ENCODE data around the gene CADM1.

DNA sequence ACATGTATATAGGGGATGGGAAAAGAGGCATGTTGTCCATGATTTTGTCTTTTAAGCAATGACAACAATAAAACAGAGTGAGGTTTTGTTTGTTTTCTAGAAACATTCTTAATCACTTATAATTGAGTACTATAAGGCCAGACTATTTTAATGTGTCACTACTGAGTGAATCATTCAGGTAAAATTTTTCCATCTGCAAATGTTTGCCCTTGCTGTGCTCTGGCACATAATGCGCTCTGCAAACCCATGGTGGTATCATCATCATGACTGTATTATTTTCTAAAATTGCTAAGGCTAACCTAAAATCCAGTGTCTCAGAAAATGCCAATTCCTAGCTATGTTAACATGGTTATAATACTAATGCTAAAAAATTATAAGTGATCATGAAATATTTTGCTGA is 261.2 kb downstream of the CADM1 start:
- TF ChIP-seq, protein P1, sequence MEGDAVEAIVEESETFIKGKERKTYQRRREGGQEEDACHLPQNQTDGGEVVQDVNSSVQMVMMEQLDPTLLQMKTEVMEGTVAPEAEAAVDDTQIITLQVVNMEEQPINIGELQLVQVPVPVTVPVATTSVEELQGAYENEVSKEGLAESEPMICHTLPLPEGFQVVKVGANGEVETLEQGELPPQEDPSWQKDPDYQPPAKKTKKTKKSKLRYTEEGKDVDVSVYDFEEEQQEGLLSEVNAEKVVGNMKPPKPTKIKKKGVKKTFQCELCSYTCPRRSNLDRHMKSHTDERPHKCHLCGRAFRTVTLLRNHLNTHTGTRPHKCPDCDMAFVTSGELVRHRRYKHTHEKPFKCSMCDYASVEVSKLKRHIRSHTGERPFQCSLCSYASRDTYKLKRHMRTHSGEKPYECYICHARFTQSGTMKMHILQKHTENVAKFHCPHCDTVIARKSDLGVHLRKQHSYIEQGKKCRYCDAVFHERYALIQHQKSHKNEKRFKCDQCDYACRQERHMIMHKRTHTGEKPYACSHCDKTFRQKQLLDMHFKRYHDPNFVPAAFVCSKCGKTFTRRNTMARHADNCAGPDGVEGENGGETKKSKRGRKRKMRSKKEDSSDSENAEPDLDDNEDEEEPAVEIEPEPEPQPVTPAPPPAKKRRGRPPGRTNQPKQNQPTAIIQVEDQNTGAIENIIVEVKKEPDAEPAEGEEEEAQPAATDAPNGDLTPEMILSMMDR (IDR thresholded peaks at IDR 0.05): no peak
- no peak for TF ChIP-seq EP300 (IDR thresholded peaks at IDR 0.05)

Data from stomach (tissue), 4 donors.